ENCODE results near the gene MARCHF9.

Gene MARCHF9

GRCh38 chr12:57796996-57797395, 42.1 kb downstream of the MARCHF9 start:
- DNase-seq (ENCODE audit: low read depth in 2 of 2) = no peak

GRCh38 chr12:57797933-57798332, 43.0 kb downstream of the MARCHF9 start:
- no peak for DNase-seq (ENCODE audit: low read depth in 2 of 2)

GRCh38 chr12:57800965-57801364, 46.1 kb downstream of the MARCHF9 start:
- no peak for DNase-seq (ENCODE audit: low read depth in 2 of 2)

GRCh38 chr12:57802607-57803006, 47.7 kb downstream of the MARCHF9 start:
- DNase-seq (ENCODE audit: low read depth in 2 of 2) = no peak

- peak in 1 of 2 donors; percentile 8 for DNase-seq (ENCODE audit: low read depth in 2 of 2)
Observed at GRCh38 chr12:57803319-57803893, 48.5 kb downstream of the MARCHF9 start.

GRCh38 chr12:57806677-57807076, 51.8 kb downstream of the MARCHF9 start:
- no peak for DNase-seq (ENCODE audit: low read depth in 2 of 2)

- DNase-seq (ENCODE audit: low read depth in 2 of 2) = no peak
Observed at GRCh38 chr12:57807285-57807684, 52.4 kb downstream of the MARCHF9 start.

GRCh38 chr12:57808351-57808750, 53.4 kb downstream of the MARCHF9 start:
- no peak for DNase-seq (ENCODE audit: low read depth in 2 of 2)

- DNase-seq (ENCODE audit: low read depth in 2 of 2) = no peak
Observed at GRCh38 chr12:57809425-57809824, 54.5 kb downstream of the MARCHF9 start.
